Kidney (tissue), 14 donors: ENCODE results near the gene KCTD11. TPM values are rescaled to one million over a fixed set of nuclear protein-coding genes. Genes with fewer than 3 reads are reported as not detected.

Source experiments
- DNase-seq, 5 donors: peaks; one replicate each; pipeline ENCODE4 v3.0.0-alpha.2; 2013 to 2020
- FAIRE-seq: peaks from 2 replicates; lab custom pipeline; 2012; peaks lifted over from hg19 to GRCh38; lab: Jason Lieb, UNC
- H3K27ac ChIP-seq, 2 donors: one replicate each; pipeline ENCODE4 v1.7.0; 2013; ENCODE audit warnings: low read depth in 2 of 2, low read length in 2 of 2, inconsistent platforms in 1 of 2
- H3K27me3 ChIP-seq: one replicate; pipeline ENCODE4 v1.7.1; 2013; ENCODE audit warnings: low read length, inconsistent platforms; ENCODE audit not compliant: control insufficient read depth, insufficient read depth
- H3K36me3 ChIP-seq, 3 donors: one replicate each; pipeline versions ENCODE4 v1.7.0 to v1.7.1; 2013; ENCODE audit warnings: low read length in 3 of 3, control low read depth in 1 of 3, inconsistent platforms in 1 of 3; ENCODE audit not compliant: insufficient read depth in 3 of 3, control insufficient read depth in 2 of 3
- H3K4me1 ChIP-seq, 3 donors: one replicate each; pipeline versions ENCODE4 v1.7.0 to v1.7.1; 2013; ENCODE audit warnings: low read length in 3 of 3, inconsistent platforms in 1 of 3, low read depth in 1 of 3; ENCODE audit not compliant: control insufficient read depth in 2 of 3, insufficient read depth in 2 of 3
- H3K4me3 ChIP-seq, 3 donors: one replicate each; pipeline versions ENCODE4 v1.7.0 to v1.8.1; 2013; ENCODE audit warnings: low read length in 3 of 3, control low read depth in 1 of 3, inconsistent platforms in 1 of 3
- H3K9ac ChIP-seq, 3 donors: one replicate each; pipeline versions ENCODE4 v1.7.0 to v1.7.1; 2013; ENCODE audit warnings: low read length in 3 of 3, control low read depth in 1 of 3, inconsistent platforms in 1 of 3
- H3K9me3 ChIP-seq, 3 donors: one replicate each; pipeline versions ENCODE4 v1.7.0 to v1.7.1; 2013; ENCODE audit warnings: low read length in 3 of 3, control low read depth in 1 of 3, inconsistent platforms in 1 of 3; ENCODE audit not compliant: control insufficient read depth in 2 of 3, insufficient read depth in 1 of 3
- CTCF ChIP-seq: IDR thresholded peaks from 3 replicates; pipeline ENCODE4 v1.5.1; 2012; ENCODE audit warnings: mild to moderate bottlenecking, moderate library complexity, borderline replicate concordance; ENCODE audit not compliant: insufficient read depth; ENCODE audit errors: extremely low read depth
- intact Hi-C: fragments of 100-400 bp; cut with DNase I; formaldehyde crosslinking; loops from one replicate; pipeline ENCODE4 v1.11.1; 2022
- polyA plus RNA-seq: library from polyadenylated mRNA; stranded (reverse); fragments of 350-450 nt; fragmentation: Illumina TruSeq; extraction: RNeasy Lipid Tissue Mini Kit (QIAGEN cat#74804); gene quantifications from one replicate; pipeline ENCODE4 v1.2.3, GENCODE V29; 2014; ENCODE audit warnings: low read depth, low replicate concordance; ENCODE audit not compliant: insufficient read depth
- total RNA-seq: library from RNA; stranded (reverse); fragmentation: NEBNext Ultra II Directional; extraction: Animal tissue kit (Norgen Biotek cat#: 25700); gene quantifications from one replicate; pipeline ENCODE4 v1.2.1, GENCODE V29; 2021
- donor health status: control.
- donor health status: control.
- donor health status: control.
- donor health status: control.
- donor health status: control.
- donor health status: DM: yes; HTN: yes; CAD: no.
- donor health status: Normal renal cell carcinoma (clear cell type).

KCTD11 gene
- total and polyA plus RNA-seq, 2 donors from 2014 or later, result 7.2 to 14.4 TPM

- intact Hi-C loops, result no loop called here
- Histone ChIP-seq H3K4me3 (peak overlapping the region in 1 of 3 donors; percentile 93), H3K27me3 (no peaks in the 10 kb centered on the region), H3K27ac (no peak overlapping the region), H3K4me1 (peaks cover 0 to 41% (median 12%) of the 10 kb centered on the region in 3 donors), H3K36me3 (peaks cover 14 to 51% (median 47%) of the 10 kb centered on the region in 3 donors), H3K9me3 (no peaks in the 10 kb centered on the region), H3K9ac (no peak overlapping the region)
- no peak for TF ChIP-seq CTCF
- FAIRE-seq (no peak), DNase-seq (no peak)
These were observed 38.7 kb upstream of the KCTD11 start for GRCh38 chr17:7313088-7313889.

- H3K9ac ChIP-seq, result peak overlapping the region; percentile 9 to 91 (median 85)
- peaks cover 14 to 56% (median 50%) of the 10 kb centered on the region in 3 donors for H3K36me3 ChIP-seq
- DNase-seq (no peak), FAIRE-seq (no peak)
- H3K4me1 ChIP-seq, result peaks cover 0 to 40% (median 14%) of the 10 kb centered on the region in 3 donors
- peak overlapping the region; percentile 90 to 92 for H3K27ac ChIP-seq
- no peaks in the 10 kb centered on the region for H3K27me3 ChIP-seq
- H3K9me3 ChIP-seq, result no peaks in the 10 kb centered on the region
- intact Hi-C loops, result no loop called here
- TF ChIP-seq CTCF, result no peak
- H3K4me3 ChIP-seq, result peak overlapping the region; percentile 59 to 93 (median 79)
These were observed 37.9 kb upstream of the KCTD11 start for GRCh38 chr17:7313890-7314718.

DNA sequence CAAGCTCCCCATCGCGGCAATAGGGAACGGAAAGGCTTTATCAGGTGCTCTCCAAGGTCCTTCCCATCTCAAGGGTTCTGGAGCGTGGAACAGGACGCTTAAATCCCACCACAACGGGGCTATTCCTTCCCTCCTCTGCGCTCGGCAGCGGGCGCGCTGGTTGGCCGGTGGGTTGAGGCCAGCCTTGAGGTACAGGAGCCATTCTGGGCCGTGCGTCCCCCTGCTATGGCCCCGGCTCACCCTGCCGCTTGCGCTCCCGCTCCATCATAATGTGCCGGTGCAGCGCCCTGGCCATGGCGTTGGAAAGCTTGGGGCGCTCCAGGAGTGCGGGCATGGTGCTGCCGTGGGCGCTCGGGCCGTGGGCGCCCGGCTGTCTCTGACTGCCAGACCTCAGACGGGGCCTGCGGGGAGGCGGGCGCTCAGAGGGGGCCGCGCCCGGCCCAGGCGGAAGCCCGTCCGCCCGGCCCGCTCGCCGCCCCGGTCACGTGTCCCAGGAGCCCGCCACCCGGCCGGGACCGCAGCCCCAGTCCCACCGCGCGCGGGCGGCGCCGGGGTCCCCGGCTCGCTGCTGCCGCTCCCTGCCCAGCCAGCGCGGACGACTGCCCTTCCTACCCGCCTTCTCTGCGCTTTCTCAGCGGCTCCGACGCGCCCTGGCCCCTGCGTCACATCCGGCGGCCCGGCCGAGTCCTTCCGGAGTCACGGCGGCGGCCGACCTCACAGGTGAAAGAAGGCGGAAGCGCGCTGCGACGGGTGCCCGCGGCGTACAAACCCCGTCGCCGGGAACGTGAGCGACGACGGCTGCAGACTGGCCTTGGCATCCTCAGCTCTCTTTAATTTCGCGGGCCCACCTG, 37.0 kb upstream of the KCTD11 start, which contains the start of gene GPS2:
Gene GPS2 (minus strand): TSS at position 642 of the 851 bp plus-strand sequence. CDS start 308 bp downstream, at position 334.
- Histone ChIP-seq H3K9me3 (no peaks in the 10 kb centered on the region), H3K27me3 (no peaks in the 10 kb centered on the region), H3K9ac (peak within 1 kb of the TSS; percentile 39 to 95 (median 85)), H3K4me1 (peaks cover 0 to 34% (median 15%) of the 10 kb centered on the region in 3 donors), H3K4me3 (peak within 1 kb of the TSS; percentile 59 to 93 (median 79)), H3K36me3 (peaks cover 14 to 52% (median 44%) of the 10 kb centered on the region in 3 donors), H3K27ac (peak within 1 kb of the TSS; percentile 90 to 92)
- DNase-seq, result peak; percentile 92 to 98 (median 94)
- intact Hi-C loops, result no loop called here
- FAIRE-seq, result no peak
- no peak for TF ChIP-seq CTCF
